PFSK-1 (cell line): ENCODE results near the gene CYBRD1.

Experiments
- FOXP2 ChIP-seq: optimal IDR thresholded peaks from 2 replicates; pipeline ENCODE3; 2011; ENCODE audit warnings: borderline replicate concordance, control low read depth, inconsistent platforms; ENCODE audit not compliant: insufficient read depth; ENCODE audit errors: extremely low read length, extremely low read depth
- POLR2AphosphoS5 ChIP-seq: IDR thresholded peaks from 2 replicates; pipeline ENCODE4 v1.6.1; 2012; ENCODE audit warnings: low read depth, mild to moderate bottlenecking, control low read depth, low read length, moderate library complexity
- SIN3A ChIP-seq: IDR thresholded peaks from 2 replicates; pipeline ENCODE4 v1.6.1; 2012; ENCODE audit warnings: mild to moderate bottlenecking, low read length, moderate library complexity, borderline replicate concordance; ENCODE audit not compliant: insufficient read depth
- TAF1 ChIP-seq: IDR thresholded peaks from 2 replicates; pipeline ENCODE4 v1.6.1; 2012; ENCODE audit warnings: low read length, control low read depth, borderline replicate concordance; ENCODE audit not compliant: insufficient read depth
- TF ChIP-seq, protein P1 (sequence below), 2 experiments: IDR thresholded peaks; 2 replicates each; pipeline versions ENCODE4 v1.6.1 to v1.8.0; 2011 to 2012; ENCODE audit warnings: low read depth in 2 of 2, low read length in 2 of 2, control low read depth in 1 of 2, inconsistent platforms in 1 of 2, mild to moderate bottlenecking in 1 of 2, moderate library complexity in 1 of 2; ENCODE audit not compliant: insufficient read depth in 1 of 2

CYBRD1 gene

DNA sequence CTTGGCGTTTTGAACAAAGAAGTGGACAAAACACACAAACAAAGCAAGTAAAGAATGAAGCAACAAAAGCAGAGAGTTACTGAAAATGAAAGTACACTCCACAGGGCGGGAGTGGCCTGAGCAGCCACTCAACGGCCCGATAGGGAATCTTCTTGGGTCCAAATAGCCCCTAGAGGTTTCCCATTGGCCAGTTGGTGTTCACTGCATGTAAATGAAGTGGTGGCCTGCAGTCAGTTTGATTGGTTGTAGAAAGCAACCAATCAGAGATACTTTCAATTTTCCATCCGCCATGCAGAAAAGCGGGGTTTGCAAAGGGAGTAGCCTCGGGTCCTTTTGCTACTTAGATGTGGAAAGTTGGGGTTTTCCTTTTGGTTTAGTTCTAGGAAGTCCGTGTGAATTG, 31.6 kb downstream of the CYBRD1 start:
- TF ChIP-seq, protein P1, sequence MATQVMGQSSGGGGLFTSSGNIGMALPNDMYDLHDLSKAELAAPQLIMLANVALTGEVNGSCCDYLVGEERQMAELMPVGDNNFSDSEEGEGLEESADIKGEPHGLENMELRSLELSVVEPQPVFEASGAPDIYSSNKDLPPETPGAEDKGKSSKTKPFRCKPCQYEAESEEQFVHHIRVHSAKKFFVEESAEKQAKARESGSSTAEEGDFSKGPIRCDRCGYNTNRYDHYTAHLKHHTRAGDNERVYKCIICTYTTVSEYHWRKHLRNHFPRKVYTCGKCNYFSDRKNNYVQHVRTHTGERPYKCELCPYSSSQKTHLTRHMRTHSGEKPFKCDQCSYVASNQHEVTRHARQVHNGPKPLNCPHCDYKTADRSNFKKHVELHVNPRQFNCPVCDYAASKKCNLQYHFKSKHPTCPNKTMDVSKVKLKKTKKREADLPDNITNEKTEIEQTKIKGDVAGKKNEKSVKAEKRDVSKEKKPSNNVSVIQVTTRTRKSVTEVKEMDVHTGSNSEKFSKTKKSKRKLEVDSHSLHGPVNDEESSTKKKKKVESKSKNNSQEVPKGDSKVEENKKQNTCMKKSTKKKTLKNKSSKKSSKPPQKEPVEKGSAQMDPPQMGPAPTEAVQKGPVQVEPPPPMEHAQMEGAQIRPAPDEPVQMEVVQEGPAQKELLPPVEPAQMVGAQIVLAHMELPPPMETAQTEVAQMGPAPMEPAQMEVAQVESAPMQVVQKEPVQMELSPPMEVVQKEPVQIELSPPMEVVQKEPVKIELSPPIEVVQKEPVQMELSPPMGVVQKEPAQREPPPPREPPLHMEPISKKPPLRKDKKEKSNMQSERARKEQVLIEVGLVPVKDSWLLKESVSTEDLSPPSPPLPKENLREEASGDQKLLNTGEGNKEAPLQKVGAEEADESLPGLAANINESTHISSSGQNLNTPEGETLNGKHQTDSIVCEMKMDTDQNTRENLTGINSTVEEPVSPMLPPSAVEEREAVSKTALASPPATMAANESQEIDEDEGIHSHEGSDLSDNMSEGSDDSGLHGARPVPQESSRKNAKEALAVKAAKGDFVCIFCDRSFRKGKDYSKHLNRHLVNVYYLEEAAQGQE (IDR thresholded peaks at IDR 0.05; ENCODE audit: insufficient read depth in 1 of 2, low read depth in 2 of 2, low read length in 2 of 2) = no peak
- TF ChIP-seq SIN3A (no peak), TAF1 (no peak), FOXP2 (no peak), POLR2AphosphoS5 (no peak)

DNA sequence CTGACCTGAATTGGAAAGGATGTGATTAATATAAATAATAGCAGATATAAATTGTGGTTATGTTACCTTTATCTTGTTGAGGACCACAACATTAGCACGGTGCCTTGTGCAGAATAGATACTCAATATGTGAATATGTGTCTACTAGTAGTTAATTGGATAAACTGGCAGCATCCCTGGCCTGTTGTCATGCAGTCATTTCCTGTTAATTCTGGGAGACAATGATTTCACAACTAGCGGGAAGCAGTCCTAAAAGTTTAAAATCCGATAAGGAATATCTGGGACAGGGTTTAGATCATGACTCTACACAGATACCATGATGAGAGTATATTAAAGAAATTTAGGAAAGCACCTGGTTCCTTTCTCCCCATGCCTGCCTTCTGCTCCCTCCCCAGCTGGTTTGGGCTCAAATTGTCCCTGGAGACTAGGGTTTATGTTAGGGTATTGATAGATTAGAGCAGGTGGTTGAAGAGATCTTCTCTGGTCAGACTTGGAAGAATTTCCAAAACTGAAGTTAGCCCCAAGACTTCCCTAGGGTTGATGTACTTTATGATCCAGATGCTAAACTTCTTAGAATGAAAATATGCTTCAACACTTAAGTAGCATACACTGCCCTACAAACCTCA, 32.8 kb downstream of the CYBRD1 start:
- TF ChIP-seq SIN3A (no peak), TAF1 (no peak), FOXP2 (no peak), POLR2AphosphoS5 (no peak)
- TF ChIP-seq, protein P1 (IDR thresholded peaks at IDR 0.05; ENCODE audit: insufficient read depth in 1 of 2, low read depth in 2 of 2, low read length in 2 of 2) = no peak

DNA sequence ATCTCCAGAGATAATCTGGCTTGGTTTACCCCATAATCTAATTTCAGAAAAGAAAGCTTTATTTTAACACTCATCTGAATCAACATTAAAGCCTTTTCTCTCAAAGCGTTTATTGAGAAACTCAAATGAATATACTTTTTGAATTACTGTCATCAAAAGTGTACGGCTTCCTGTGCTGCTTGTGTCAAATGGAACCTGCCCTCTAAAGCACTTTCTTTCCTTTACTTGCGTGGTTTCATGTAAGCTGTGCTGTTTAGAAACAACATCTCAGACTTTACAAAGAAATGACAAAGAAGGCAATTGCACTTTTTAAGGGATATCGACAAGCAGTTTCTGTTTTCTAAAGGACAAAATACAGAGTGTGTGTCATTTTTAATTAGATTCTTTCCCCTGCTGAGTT, 35.1 kb downstream of the CYBRD1 start:
- TF ChIP-seq FOXP2 (no peak), TAF1 (no peak), SIN3A (no peak), POLR2AphosphoS5 (no peak)

DNA sequence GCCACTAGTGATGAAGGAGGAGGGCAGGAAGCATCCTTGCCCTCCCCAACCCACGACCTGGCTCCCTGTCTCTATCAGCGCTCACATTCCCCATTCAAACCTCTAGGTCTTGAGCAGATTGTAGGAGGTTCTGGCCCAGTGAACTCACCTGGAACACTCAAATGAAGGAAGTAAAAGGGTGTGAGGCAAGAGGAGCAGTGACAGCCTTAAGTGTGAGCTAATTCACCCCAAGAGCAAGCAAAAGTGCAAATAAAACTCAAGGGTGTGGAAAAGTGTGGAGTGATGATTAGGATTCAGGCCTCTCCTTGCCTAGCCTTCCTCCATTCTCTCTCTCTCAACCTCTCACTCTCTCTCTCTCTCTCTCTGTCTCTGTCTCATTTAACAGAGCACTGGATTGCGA, 41.0 kb downstream of the CYBRD1 start:
- TF ChIP-seq, protein P1 (IDR thresholded peaks at IDR 0.05; ENCODE audit: insufficient read depth in 1 of 2, low read depth in 2 of 2, low read length in 2 of 2) = no peak
- TF ChIP-seq SIN3A = no peak
- no peak for TF ChIP-seq FOXP2
- TF ChIP-seq TAF1 = no peak
- TF ChIP-seq POLR2AphosphoS5 = no peak

DNA sequence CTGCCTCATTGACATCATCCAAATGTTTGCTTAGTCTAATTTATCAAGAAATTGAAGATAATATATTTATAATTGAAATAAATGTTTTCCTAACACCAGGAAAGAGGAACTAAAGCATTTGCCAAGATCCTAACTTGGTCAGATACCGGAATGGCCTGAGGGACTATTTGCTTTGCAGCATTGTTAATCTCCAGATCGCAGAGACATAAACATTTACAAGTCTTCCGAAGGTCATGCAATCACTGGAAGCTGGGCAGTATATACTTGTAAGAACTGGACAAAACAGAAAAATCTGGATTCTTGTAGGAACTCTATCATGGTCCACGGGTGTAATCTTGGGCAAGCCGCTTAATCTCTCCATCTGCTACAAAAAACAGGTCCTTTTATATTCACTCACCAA, 42.2 kb downstream of the CYBRD1 start:
- TF ChIP-seq SIN3A (no peak), FOXP2 (no peak), TAF1 (no peak), POLR2AphosphoS5 (no peak)
- TF ChIP-seq, protein P1 (IDR thresholded peaks at IDR 0.05; ENCODE audit: insufficient read depth in 1 of 2, low read depth in 2 of 2, low read length in 2 of 2) = no peak
